HepG2 (cell line): Measurements from ENCODE around the gene MED25. TPM values are rescaled to one million over a fixed set of nuclear protein-coding genes. Genes with fewer than 3 reads are reported as not detected.

Experiments
- BRD4 ChIP-seq: sonication (generic); formaldehyde crosslinking; IDR thresholded peaks from 2 replicates; pipeline ENCODE4 v1.4.0; 2020; ENCODE audit warnings: missing genetic modification reagents
- ISL2 ChIP-seq: sonication (generic); formaldehyde crosslinking; IDR thresholded peaks from 2 replicates; pipeline ENCODE4 v1.5.0; 2020; ENCODE audit warnings: missing genetic modification reagents
- ISX ChIP-seq: sonication (generic); formaldehyde crosslinking; conservative IDR thresholded peaks from 2 replicates; pipeline ENCODE4 v1.5.0; 2020; ENCODE audit warnings: missing genetic modification reagents
- KDM5B ChIP-seq: sonication (generic); formaldehyde crosslinking; IDR thresholded peaks from 2 replicates; pipeline ENCODE4 v1.4.0; 2020; ENCODE audit warnings: missing genetic modification reagents, mild to moderate bottlenecking, borderline replicate concordance
- SNRNP70 ChIP-seq: fragments of 200-400 bp; formaldehyde crosslinking; IDR thresholded peaks from 2 replicates; pipeline ENCODE4 v1.6.1; 2017; ENCODE audit warnings: mild to moderate bottlenecking, low read depth, low read length, moderate library complexity
- ZC3H13 ChIP-seq: sonication (generic); formaldehyde crosslinking; IDR thresholded peaks from 2 replicates; pipeline ENCODE4 v1.8.1; 2023; ENCODE audit warnings: mild to moderate bottlenecking, missing genetic modification reagents, moderate library complexity
- ZNF180 ChIP-seq: sonication (generic); formaldehyde crosslinking; IDR thresholded peaks from 2 replicates; pipeline ENCODE4 v1.4.0; 2020; ENCODE audit warnings: low read depth, missing genetic modification reagents, borderline replicate concordance
- ZNF501 ChIP-seq: sonication (generic); formaldehyde crosslinking; IDR thresholded peaks from 2 replicates; pipeline ENCODE4 v1.5.1; 2020; ENCODE audit warnings: mild to moderate bottlenecking, moderate library complexity, missing genetic modification reagents
- ZNF569 ChIP-seq: sonication (generic); formaldehyde crosslinking; IDR thresholded peaks from 2 replicates; pipeline ENCODE4 v1.5.0; 2020; ENCODE audit warnings: mild to moderate bottlenecking, missing genetic modification reagents, moderate library complexity, borderline replicate concordance
- ZNF709 ChIP-seq: sonication (generic); formaldehyde crosslinking; IDR thresholded peaks from 2 replicates; pipeline ENCODE4 v1.5.0; 2020; ENCODE audit warnings: mild to moderate bottlenecking, missing genetic modification reagents
- polyA plus RNA-seq, 8 experiments: library from polyadenylated mRNA; depleted of rRNA in 3 of 8; stranded (reverse) in 7 of 8; unstranded in 1 of 8; fragments of >200 nt; fragmentation: Illumina TruSeq in 4 of 8; extraction: Trizol in 4 of 8; gene quantifications; 2 replicates each; pipeline versions ENCODE4 v1.2.1 to v1.2.3, GENCODE V29; 2011 to 2016; ENCODE audit warnings: low read depth in 4 of 8, missing spikeins in 1 of 8, mixed read lengths in 1 of 8; ENCODE audit not compliant: insufficient read depth in 1 of 8
- total RNA-seq, 5 experiments: library from RNA; depleted of rRNA; stranded (reverse); fragments of >200 nt; fragmentation: Illumina TruSeq; extraction: Trizol; gene quantifications; 2 replicates each; pipeline ENCODE4 v1.2.3, GENCODE V29; 2016; ENCODE audit warnings: low read depth in 1 of 5
- TF ChIP-seq, protein P1 (sequence below): sonication (generic); formaldehyde crosslinking; IDR thresholded peaks from 2 replicates; pipeline ENCODE4 v1.4.0; 2020; ENCODE audit warnings: missing genetic modification reagents, borderline replicate concordance
- TF ChIP-seq, protein P2 (sequence below): sonication (generic); formaldehyde crosslinking; conservative IDR thresholded peaks from 2 replicates; pipeline ENCODE4 v1.4.0; 2020; ENCODE audit warnings: mild to moderate bottlenecking, missing genetic modification reagents, moderate library complexity
- TF ChIP-seq, protein P3 (sequence below): sonication (generic); formaldehyde crosslinking; IDR thresholded peaks from 2 replicates; pipeline ENCODE4 v1.8.0; 2023; ENCODE audit warnings: mild to moderate bottlenecking, missing genetic modification reagents
- TF ChIP-seq, protein P4 (sequence below): sonication (generic); formaldehyde crosslinking; IDR thresholded peaks from 2 replicates; pipeline ENCODE4 v1.5.0; 2020; ENCODE audit warnings: mild to moderate bottlenecking, missing genetic modification reagents, borderline replicate concordance

Gene MED25
- total and polyA plus RNA-seq, 2 of the 13 experiments (the other 11 are each of a cell fraction or from before 2014, with no cell fraction given): 11.1 to 15.1 TPM

DNA sequence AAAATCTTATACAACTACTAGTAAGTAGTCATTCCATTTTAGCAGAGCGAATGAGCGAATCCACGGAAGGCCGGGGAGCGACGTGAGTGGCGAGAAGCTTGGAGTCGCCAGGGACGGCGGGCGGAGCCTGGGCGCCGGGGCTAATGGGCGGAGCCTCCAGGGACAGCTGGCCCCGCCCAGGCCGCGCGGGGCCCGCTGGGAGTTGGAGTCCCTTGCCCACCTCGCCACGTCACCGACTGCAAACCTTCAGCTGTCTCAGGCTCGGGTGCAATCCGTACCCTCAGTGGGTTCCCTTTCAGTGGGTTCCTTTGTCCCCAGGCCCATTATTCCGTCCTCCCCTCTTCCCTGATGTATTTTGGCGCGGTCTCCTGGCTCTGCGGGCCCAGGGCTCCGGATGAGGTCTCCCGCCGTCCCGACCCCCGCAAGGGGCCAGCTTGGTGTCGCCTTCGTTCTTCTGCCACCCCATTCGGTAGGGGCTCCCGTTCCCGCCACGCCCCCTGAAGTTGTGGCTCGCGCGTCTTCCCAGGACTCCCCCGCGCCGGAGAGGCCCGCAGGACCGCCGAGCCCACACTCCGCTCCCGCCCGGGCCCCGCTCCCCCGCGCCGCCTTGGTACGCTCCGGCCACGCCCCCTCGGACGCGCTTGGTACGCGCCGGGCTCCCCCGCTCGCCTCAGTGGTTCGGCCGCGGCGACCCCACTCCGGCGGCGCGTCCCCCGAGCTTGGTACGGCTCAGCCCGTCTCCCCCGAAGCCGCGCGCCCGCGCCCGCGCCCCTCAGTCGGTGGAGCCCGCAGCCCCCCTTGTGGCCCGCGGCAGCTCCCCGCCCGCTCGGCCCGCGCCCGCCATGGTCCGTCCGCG, 32.6 kb downstream of the MED25 start, which contains the start of gene PTOV1 (continued):
- TF ChIP-seq, protein P1, sequence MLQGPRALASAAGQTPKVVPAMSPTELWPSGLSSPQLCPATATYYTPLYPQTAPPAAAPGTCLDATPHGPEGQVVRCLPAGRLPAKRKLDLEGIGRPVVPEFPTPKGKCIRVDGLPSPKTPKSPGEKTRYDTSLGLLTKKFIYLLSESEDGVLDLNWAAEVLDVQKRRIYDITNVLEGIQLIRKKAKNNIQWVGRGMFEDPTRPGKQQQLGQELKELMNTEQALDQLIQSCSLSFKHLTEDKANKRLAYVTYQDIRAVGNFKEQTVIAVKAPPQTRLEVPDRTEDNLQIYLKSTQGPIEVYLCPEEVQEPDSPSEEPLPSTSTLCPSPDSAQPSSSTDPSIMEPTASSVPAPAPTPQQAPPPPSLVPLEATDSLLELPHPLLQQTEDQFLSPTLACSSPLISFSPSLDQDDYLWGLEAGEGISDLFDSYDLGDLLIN (CRISPR knock-in tag): peak; percentile 53; the same call in 1 of the 2 replicates
- no peak for TF ChIP-seq ZNF709
- TF ChIP-seq ISL2 (CRISPR knock-in tag): peak; percentile 49; the same call in 1 of the 2 replicates
- TF ChIP-seq ZNF180 (CRISPR knock-in tag): no peak
- TF ChIP-seq, protein P2, sequence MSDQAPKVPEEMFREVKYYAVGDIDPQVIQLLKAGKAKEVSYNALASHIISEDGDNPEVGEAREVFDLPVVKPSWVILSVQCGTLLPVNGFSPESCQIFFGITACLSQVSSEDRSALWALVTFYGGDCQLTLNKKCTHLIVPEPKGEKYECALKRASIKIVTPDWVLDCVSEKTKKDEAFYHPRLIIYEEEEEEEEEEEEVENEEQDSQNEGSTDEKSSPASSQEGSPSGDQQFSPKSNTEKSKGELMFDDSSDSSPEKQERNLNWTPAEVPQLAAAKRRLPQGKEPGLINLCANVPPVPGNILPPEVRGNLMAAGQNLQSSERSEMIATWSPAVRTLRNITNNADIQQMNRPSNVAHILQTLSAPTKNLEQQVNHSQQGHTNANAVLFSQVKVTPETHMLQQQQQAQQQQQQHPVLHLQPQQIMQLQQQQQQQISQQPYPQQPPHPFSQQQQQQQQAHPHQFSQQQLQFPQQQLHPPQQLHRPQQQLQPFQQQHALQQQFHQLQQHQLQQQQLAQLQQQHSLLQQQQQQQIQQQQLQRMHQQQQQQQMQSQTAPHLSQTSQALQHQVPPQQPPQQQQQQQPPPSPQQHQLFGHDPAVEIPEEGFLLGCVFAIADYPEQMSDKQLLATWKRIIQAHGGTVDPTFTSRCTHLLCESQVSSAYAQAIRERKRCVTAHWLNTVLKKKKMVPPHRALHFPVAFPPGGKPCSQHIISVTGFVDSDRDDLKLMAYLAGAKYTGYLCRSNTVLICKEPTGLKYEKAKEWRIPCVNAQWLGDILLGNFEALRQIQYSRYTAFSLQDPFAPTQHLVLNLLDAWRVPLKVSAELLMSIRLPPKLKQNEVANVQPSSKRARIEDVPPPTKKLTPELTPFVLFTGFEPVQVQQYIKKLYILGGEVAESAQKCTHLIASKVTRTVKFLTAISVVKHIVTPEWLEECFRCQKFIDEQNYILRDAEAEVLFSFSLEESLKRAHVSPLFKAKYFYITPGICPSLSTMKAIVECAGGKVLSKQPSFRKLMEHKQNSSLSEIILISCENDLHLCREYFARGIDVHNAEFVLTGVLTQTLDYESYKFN (CRISPR knock-in tag): no peak; the same call in 1 of the 2 replicates
- peak; percentile 5; the same call in 1 of the 2 replicates for TF ChIP-seq ISX (CRISPR knock-in tag)
- no peak for TF ChIP-seq ZC3H13
- TF ChIP-seq, protein P3, sequence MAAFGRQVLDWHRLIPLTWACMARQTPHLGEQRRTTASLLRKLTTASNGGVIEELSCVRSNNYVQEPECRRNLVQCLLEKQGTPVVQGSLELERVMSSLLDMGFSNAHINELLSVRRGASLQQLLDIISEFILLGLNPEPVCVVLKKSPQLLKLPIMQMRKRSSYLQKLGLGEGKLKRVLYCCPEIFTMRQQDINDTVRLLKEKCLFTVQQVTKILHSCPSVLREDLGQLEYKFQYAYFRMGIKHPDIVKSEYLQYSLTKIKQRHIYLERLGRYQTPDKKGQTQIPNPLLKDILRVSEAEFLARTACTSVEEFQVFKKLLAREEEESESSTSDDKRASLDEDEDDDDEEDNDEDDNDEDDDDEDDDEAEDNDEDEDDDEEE: no peak
- TF ChIP-seq SNRNP70: no peak
- TF ChIP-seq, protein P4, sequence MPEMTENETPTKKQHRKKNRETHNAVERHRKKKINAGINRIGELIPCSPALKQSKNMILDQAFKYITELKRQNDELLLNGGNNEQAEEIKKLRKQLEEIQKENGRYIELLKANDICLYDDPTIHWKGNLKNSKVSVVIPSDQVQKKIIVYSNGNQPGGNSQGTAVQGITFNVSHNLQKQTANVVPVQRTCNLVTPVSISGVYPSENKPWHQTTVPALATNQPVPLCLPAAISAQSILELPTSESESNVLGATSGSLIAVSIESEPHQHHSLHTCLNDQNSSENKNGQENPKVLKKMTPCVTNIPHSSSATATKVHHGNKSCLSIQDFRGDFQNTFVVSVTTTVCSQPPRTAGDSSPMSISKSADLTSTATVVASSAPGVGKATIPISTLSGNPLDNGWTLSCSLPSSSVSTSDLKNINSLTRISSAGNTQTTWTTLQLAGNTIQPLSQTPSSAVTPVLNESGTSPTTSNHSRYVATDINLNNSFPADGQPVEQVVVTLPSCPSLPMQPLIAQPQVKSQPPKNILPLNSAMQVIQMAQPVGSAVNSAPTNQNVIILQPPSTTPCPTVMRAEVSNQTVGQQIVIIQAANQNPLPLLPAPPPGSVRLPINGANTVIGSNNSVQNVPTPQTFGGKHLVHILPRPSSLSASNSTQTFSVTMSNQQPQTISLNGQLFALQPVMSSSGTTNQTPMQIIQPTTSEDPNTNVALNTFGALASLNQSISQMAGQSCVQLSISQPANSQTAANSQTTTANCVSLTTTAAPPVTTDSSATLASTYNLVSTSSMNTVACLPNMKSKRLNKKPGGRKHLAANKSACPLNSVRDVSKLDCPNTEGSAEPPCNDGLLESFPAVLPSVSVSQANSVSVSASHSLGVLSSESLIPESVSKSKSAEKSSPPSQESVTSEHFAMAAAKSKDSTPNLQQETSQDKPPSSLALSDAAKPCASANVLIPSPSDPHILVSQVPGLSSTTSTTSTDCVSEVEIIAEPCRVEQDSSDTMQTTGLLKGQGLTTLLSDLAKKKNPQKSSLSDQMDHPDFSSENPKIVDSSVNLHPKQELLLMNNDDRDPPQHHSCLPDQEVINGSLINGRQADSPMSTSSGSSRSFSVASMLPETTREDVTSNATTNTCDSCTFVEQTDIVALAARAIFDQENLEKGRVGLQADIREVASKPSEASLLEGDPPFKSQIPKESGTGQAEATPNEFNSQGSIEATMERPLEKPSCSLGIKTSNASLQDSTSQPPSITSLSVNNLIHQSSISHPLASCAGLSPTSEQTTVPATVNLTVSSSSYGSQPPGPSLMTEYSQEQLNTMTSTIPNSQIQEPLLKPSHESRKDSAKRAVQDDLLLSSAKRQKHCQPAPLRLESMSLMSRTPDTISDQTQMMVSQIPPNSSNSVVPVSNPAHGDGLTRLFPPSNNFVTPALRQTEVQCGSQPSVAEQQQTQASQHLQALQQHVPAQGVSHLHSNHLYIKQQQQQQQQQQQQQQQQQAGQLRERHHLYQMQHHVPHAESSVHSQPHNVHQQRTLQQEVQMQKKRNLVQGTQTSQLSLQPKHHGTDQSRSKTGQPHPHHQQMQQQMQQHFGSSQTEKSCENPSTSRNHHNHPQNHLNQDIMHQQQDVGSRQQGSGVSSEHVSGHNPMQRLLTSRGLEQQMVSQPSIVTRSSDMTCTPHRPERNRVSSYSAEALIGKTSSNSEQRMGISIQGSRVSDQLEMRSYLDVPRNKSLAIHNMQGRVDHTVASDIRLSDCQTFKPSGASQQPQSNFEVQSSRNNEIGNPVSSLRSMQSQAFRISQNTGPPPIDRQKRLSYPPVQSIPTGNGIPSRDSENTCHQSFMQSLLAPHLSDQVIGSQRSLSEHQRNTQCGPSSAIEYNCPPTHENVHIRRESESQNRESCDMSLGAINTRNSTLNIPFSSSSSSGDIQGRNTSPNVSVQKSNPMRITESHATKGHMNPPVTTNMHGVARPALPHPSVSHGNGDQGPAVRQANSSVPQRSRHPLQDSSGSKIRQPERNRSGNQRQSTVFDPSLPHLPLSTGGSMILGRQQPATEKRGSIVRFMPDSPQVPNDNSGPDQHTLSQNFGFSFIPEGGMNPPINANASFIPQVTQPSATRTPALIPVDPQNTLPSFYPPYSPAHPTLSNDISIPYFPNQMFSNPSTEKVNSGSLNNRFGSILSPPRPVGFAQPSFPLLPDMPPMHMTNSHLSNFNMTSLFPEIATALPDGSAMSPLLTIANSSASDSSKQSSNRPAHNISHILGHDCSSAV (CRISPR knock-in tag): no peak
- TF ChIP-seq ZNF501 (CRISPR knock-in tag): peak; percentile 47
- TF ChIP-seq BRD4 (CRISPR knock-in tag): no peak
- no peak for TF ChIP-seq ZNF569
- no peak; the same call in 1 of the 2 replicates for TF ChIP-seq KDM5B (CRISPR knock-in tag)
